ENCODE measurements around the gene ZNF697.
"Not testable (repeated sequence)": the region's sequence is repeated elsewhere in the genome, so short reads cannot be mapped to it uniquely, and the experiment has no call there.

ZNF697 gene

GRCh38 chr1:119647734-119648619 lies at the start of gene ZNF697:
Gene ZNF697 (minus strand): TSS chr1:119648266. CDS start chr1:119626100, 22,166 bp downstream.
- DNase-seq = peak; percentile 83

GRCh38 chr1:119697598-119697997 lies 49.5 kb upstream of the ZNF697 start:
- DNase-seq = no peak

GRCh38 chr1:119696863-119697262 lies 48.8 kb upstream of the ZNF697 start:
- DNase-seq = not testable (repeated sequence)

- DNase-seq = no peak
Observed at GRCh38 chr1:119689511-119689910, 41.4 kb upstream of the ZNF697 start.

GRCh38 chr1:119688810-119689209 lies 40.7 kb upstream of the ZNF697 start:
- DNase-seq = no peak

GRCh38 chr1:119687434-119688079 lies 39.5 kb upstream of the ZNF697 start:
- DNase-seq = no peak

- no peak for DNase-seq
Observed at GRCh38 chr1:119686661-119687060, 38.6 kb upstream of the ZNF697 start.

GRCh38 chr1:119683893-119684292 lies 35.8 kb upstream of the ZNF697 start:
- DNase-seq = no peak

- DNase-seq = no peak
Observed at GRCh38 chr1:119682141-119682540, 34.1 kb upstream of the ZNF697 start.

- DNase-seq = no peak
Observed at GRCh38 chr1:119681560-119681959, 33.5 kb upstream of the ZNF697 start.

- DNase-seq = no peak
Observed at GRCh38 chr1:119680723-119681122, 32.7 kb upstream of the ZNF697 start.

GRCh38 chr1:119680193-119680592 lies 32.1 kb upstream of the ZNF697 start:
- DNase-seq = no peak

- DNase-seq = no peak
Observed at GRCh38 chr1:119679223-119679622, 31.2 kb upstream of the ZNF697 start.

GRCh38 chr1:119676571-119677206 lies 28.6 kb upstream of the ZNF697 start:
- no peak for DNase-seq

- peak; percentile 77 for DNase-seq
Observed at GRCh38 chr1:119675349-119676345, 27.6 kb upstream of the ZNF697 start.

GRCh38 chr1:119674835-119675289 lies 26.8 kb upstream of the ZNF697 start:
- DNase-seq = peak; percentile 72

- DNase-seq = no peak
Observed at GRCh38 chr1:119674111-119674526, 26.1 kb upstream of the ZNF697 start.

GRCh38 chr1:119673171-119673940 lies 25.3 kb upstream of the ZNF697 start:
- DNase-seq = no peak

- DNase-seq = no peak
Observed at GRCh38 chr1:119670898-119671297, 22.8 kb upstream of the ZNF697 start.

- no peak for DNase-seq
Observed at GRCh38 chr1:119667173-119667572, 19.1 kb upstream of the ZNF697 start.

GRCh38 chr1:119664067-119664466 lies 16.0 kb upstream of the ZNF697 start:
- DNase-seq = no peak
